ENCODE data around the gene NAB2. TPM values are rescaled to one million over a fixed set of nuclear protein-coding genes. Genes with fewer than 3 reads are reported as not detected.

Gene NAB2
- total and polyA plus RNA-seq, 10 of the 15 experiments (the other 5 are each of a cell fraction or from before 2014, with no cell fraction given), result 0.35 to 35.2 (median 15.3) TPM

DNA sequence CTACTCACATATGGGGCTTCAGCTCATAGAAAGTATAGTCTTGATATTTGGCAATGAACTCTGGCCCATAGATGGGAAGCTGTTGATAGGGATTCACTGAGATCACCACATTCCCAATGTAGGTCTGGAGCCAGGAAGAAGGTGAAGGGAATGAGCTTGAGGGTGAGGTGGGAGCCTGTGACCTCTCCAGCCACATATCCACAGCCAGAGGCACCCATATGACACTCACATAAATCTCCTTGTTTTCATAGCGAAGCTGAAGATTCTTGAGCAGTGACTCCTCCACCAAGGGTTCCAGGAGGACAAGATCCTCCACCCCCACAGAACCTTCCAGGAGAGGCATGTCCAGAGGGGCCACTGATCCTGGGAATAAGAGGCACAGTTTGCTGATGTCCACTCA, 40.9 kb upstream of the NAB2 start:
- no peak overlapping the region for H3K27ac ChIP-seq (ENCODE audit: control insufficient read depth, insufficient read depth)
- no peaks in the 10 kb centered on the region; a peak in 1 of 4 replicates for H3K27me3 ChIP-seq (replicated peaks in 1 of 2; ENCODE audit: control insufficient read depth in 2 of 2, insufficient read depth in 2 of 2, low read length in 1 of 2)
- WGBS (ENCODE audit: insufficient coverage, insufficient replicate concordance, low lambda C conversion rate, missing lambda C conversion rate), result 95% methylated on average over 1 of the region's 1 CpG
- FAIRE-seq (no peak), DNase-seq (ENCODE audit: low read depth, low spot score) (no peak), ATAC-seq (no peak)
- no peak overlapping the region for H2AFZ ChIP-seq (ENCODE audit: control insufficient read depth, low read depth, low read length)
- TF ChIP-seq SMAD1 (IDR thresholded peaks at IDR 0.05; ENCODE audit: low read depth, partially characterized antibody) (no peak), POLR2AphosphoS5 (IDR thresholded peaks at IDR 0.05; ENCODE audit: low read length) (no peak), RUNX3 (IDR thresholded peaks at IDR 0.05; ENCODE audit: low read length) (no peak), YY1 (IDR thresholded peaks at IDR 0.05; ENCODE audit: low read depth, low read length) (no peak), SPI1 (IDR thresholded peaks at IDR 0.05; ENCODE audit: borderline replicate concordance, insufficient read depth, low read depth, low read length) (no peak), ZNF622 (IDR thresholded peaks at IDR 0.05) (no peak), WRNIP1 (IDR thresholded peaks at IDR 0.05; ENCODE audit: borderline replicate concordance, low read depth, low read length) (no peak)
- TF ChIP-seq, protein P1, sequence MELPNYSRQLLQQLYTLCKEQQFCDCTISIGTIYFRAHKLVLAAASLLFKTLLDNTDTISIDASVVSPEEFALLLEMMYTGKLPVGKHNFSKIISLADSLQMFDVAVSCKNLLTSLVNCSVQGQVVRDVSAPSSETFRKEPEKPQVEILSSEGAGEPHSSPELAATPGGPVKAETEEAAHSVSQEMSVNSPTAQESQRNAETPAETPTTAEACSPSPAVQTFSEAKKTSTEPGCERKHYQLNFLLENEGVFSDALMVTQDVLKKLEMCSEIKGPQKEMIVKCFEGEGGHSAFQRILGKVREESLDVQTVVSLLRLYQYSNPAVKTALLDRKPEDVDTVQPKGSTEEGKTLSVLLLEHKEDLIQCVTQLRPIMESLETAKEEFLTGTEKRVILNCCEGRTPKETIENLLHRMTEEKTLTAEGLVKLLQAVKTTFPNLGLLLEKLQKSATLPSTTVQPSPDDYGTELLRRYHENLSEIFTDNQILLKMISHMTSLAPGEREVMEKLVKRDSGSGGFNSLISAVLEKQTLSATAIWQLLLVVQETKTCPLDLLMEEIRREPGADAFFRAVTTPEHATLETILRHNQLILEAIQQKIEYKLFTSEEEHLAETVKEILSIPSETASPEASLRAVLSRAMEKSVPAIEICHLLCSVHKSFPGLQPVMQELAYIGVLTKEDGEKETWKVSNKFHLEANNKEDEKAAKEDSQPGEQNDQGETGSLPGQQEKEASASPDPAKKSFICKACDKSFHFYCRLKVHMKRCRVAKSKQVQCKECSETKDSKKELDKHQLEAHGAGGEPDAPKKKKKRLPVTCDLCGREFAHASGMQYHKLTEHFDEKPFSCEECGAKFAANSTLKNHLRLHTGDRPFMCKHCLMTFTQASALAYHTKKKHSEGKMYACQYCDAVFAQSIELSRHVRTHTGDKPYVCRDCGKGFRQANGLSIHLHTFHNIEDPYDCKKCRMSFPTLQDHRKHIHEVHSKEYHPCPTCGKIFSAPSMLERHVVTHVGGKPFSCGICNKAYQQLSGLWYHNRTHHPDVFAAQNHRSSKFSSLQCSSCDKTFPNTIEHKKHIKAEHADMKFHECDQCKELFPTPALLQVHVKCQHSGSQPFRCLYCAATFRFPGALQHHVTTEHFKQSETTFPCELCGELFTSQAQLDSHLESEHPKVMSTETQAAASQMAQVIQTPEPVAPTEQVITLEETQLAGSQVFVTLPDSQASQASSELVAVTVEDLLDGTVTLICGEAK (IDR thresholded peaks at IDR 0.05; ENCODE audit: borderline replicate concordance), result no peak
- TF ChIP-seq, protein P2, sequence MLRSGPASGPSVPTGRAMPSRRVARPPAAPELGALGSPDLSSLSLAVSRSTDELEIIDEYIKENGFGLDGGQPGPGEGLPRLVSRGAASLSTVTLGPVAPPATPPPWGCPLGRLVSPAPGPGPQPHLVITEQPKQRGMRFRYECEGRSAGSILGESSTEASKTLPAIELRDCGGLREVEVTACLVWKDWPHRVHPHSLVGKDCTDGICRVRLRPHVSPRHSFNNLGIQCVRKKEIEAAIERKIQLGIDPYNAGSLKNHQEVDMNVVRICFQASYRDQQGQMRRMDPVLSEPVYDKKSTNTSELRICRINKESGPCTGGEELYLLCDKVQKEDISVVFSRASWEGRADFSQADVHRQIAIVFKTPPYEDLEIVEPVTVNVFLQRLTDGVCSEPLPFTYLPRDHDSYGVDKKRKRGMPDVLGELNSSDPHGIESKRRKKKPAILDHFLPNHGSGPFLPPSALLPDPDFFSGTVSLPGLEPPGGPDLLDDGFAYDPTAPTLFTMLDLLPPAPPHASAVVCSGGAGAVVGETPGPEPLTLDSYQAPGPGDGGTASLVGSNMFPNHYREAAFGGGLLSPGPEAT (IDR thresholded peaks at IDR 0.05; ENCODE audit: low read depth), result no peak
- POLR2A ChIA-PET, result interaction anchor here (0.6 kb wide), 1 partner anchor 33 kb away, joined by 3 read pairs; no protein-coding TSS in a partner anchor
- intact Hi-C loops (cut with micrococcal nuclease; ENCODE audit: unreplicated experiment) (no loop called here), in situ Hi-C loops (cut with MboI) (no loop called here)
- H3K4me1 ChIP-seq (ENCODE audit: control insufficient read depth, insufficient read depth, low read length), result peaks cover 15% of the 10 kb centered on the region
- no TSS peak for BruUV-seq (replicated peaks)
- H3K9ac ChIP-seq (ENCODE audit: control insufficient read depth, insufficient read depth, low read length), result no peak overlapping the region
- H3K4me3 ChIP-seq, result no peak overlapping the region
- no peaks in the 10 kb centered on the region for H3K36me3 ChIP-seq (ENCODE audit: control insufficient read depth in 2 of 2, insufficient read depth in 2 of 2, low read length in 1 of 2)
- H3K4me2 ChIP-seq (ENCODE audit: control insufficient read depth, insufficient read depth), result no peak overlapping the region
- no peaks in the 10 kb centered on the region for H3K79me2 ChIP-seq (ENCODE audit: control insufficient read depth, insufficient read depth, low read length)
- no peaks in the 10 kb centered on the region for H4K20me1 ChIP-seq (ENCODE audit: control insufficient read depth, insufficient read depth)
- RAD21 ChIA-PET (ENCODE audit: unreplicated experiment), result no interaction called here
- H3K9me3 ChIP-seq (replicated peaks; ENCODE audit: control insufficient read depth, insufficient read depth, low read length), result no peaks in the 10 kb centered on the region; the same call in 2 of the 3 replicates
- CTCF ChIA-PET, result interaction anchor here (1.0 to 2.5 kb wide), 5 partner anchors 11 to 64 kb away, joined by 3 to 9 read pairs (median 5); no protein-coding TSS in a partner anchor
- SMC1A ChIA-PET (ENCODE audit: uncharacterized antibody, unreplicated experiment), result interaction anchor here (0.9 to 2.1 kb wide), 3 partner anchors 12 to 60 kb away, joined by 3 to 5 read pairs (median 3); no protein-coding TSS in a partner anchor
